Right atrium auricular region (tissue), 2 donors: ENCODE data around the gene APOF. TPM values are rescaled to one million over a fixed set of nuclear protein-coding genes. Genes with fewer than 3 reads are reported as not detected.
"Not testable (repeated sequence)": the region's sequence is repeated elsewhere in the genome, so short reads cannot be mapped to it uniquely, and the experiment has no call there.

Experiments
- DNase-seq: peaks from one replicate; pipeline ENCODE4 v3.0.0-alpha.2; 2019; ENCODE audit warnings: low spot score
- H3K27ac ChIP-seq, 2 donors: fragments of 200-600 bp; sonication (generic); 1 replicate in 1 of 2; 2 replicates in 1 of 2; pipeline ENCODE4 v1.5.1; 2016 to 2019
- H3K27me3 ChIP-seq, 2 donors: fragments of 200-600 bp; sonication (generic); one replicate each; pipeline versions ENCODE4 v1.5.1 to v1.6.0; 2017 to 2019
- H3K36me3 ChIP-seq: fragments of 200-600 bp; sonication (generic); one replicate; pipeline ENCODE4 v1.5.1; 2016
- H3K4me1 ChIP-seq, 2 donors: fragments of 200-600 bp; sonication (generic); one replicate each; pipeline versions ENCODE4 v1.5.1 to v1.6.0; 2017 to 2019
- H3K4me3 ChIP-seq, 2 donors: fragments of 200-600 bp; sonication (generic); 1 replicate in 1 of 2; 2 replicates in 1 of 2; pipeline ENCODE4 v1.5.1; 2017 to 2019; ENCODE audit warnings: mild to moderate bottlenecking in 1 of 2, moderate library complexity in 1 of 2
- H3K9me3 ChIP-seq, 2 donors: fragments of 200-600 bp; sonication (generic); one replicate each; pipeline ENCODE4 v1.5.1; 2019
- total RNA-seq, 2 donors: library from RNA; depleted of rRNA; stranded (reverse); fragments of >200 nt; gene quantifications; one replicate each; pipeline ENCODE4 v1.1.0, GENCODE V29; 2016
- TF ChIP-seq, protein P1 (sequence below), 2 donors: fragments of 200-600 bp; sonication (generic); IDR thresholded peaks; one replicate each; pipeline ENCODE4 v1.5.1; 2019; ENCODE audit warnings: antibody characterized with exemption in 2 of 2

The APOF gene
- total RNA-seq, 2 donors from 2014 or later: not detected

DNA sequence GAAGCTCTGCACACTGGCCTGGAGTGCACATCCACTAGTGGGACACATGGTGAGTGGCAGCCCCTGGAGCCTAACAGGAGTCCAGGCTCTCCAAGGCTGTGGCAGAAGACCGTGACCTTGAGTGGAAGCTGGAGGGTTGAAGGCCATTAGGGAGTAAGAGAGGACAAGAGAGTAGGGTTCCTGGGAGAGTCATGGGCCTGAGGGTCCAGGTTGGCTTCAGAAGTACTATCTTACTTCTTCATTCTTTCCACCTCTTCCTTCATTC, 23.6 kb downstream of the APOF start:
- DNase-seq: no peak
- H3K4me1 ChIP-seq: peaks cover 0 to 6% of the 10 kb centered on the region in 2 donors
- H3K27ac ChIP-seq: no peak overlapping the region
- peaks cover 13% of the 10 kb centered on the region for H3K36me3 ChIP-seq
- H3K27me3 ChIP-seq: no peaks in the 10 kb centered on the region
- H3K9me3 ChIP-seq: no peaks in the 10 kb centered on the region
- TF ChIP-seq, protein P1, sequence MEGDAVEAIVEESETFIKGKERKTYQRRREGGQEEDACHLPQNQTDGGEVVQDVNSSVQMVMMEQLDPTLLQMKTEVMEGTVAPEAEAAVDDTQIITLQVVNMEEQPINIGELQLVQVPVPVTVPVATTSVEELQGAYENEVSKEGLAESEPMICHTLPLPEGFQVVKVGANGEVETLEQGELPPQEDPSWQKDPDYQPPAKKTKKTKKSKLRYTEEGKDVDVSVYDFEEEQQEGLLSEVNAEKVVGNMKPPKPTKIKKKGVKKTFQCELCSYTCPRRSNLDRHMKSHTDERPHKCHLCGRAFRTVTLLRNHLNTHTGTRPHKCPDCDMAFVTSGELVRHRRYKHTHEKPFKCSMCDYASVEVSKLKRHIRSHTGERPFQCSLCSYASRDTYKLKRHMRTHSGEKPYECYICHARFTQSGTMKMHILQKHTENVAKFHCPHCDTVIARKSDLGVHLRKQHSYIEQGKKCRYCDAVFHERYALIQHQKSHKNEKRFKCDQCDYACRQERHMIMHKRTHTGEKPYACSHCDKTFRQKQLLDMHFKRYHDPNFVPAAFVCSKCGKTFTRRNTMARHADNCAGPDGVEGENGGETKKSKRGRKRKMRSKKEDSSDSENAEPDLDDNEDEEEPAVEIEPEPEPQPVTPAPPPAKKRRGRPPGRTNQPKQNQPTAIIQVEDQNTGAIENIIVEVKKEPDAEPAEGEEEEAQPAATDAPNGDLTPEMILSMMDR (IDR thresholded peaks at IDR 0.05): no peak
- H3K4me3 ChIP-seq: no peak overlapping the region

DNA sequence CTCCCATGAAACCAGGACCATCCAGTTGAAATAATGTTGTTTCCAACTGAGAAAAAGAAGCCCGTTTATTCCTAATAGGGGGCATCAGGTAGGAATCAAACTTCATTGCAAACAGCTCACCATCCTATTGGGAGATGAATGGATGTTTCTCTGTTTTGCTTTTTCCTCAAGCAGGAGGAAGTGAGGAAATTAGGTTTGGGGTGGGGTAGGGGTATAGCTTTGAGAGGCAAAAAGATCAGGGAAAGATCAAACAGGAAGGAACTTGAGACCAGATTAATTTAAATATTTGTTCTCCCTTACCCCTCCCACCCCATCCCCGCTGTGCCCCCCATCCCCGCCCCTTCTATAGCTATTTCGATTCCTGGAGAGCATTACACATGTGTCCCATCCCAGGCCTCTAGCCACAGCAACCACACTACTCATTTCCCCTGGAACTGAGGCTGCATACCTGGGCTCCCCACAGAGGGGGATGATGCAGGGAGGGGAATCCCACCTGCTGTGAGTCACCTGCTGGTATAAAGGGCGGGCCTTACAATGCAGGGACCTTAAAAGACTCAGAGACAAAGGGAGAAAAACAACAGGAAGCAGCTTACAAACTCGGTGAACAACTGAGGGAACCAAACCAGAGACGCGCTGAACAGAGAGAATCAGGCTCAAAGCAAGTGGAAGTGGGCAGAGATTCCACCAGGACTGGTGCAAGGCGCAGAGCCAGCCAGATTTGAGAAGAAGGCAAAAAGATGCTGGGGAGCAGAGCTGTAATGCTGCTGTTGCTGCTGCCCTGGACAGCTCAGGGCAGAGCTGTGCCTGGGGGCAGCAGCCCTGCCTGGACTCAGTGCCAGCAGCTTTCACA, 24.1 kb downstream of the APOF start, which contains the start of gene IL23A:
TSS of gene IL23A (plus strand) at position 577 of the 850 bp plus-strand sequence. CDS start at position 738, 161 bp downstream.
- Histone ChIP-seq H3K9me3 (no peaks in the 10 kb centered on the region), H3K27ac (no peak within 1 kb of the TSS), H3K27me3 (no peaks in the 10 kb centered on the region), H3K4me1 (peaks cover 0 to 6% of the 10 kb centered on the region in 2 donors), H3K36me3 (peaks cover 8% of the 10 kb centered on the region), H3K4me3 (no peak within 1 kb of the TSS)
- no peak for DNase-seq
- TF ChIP-seq, protein P1 (IDR thresholded peaks at IDR 0.05): no peak

DNA sequence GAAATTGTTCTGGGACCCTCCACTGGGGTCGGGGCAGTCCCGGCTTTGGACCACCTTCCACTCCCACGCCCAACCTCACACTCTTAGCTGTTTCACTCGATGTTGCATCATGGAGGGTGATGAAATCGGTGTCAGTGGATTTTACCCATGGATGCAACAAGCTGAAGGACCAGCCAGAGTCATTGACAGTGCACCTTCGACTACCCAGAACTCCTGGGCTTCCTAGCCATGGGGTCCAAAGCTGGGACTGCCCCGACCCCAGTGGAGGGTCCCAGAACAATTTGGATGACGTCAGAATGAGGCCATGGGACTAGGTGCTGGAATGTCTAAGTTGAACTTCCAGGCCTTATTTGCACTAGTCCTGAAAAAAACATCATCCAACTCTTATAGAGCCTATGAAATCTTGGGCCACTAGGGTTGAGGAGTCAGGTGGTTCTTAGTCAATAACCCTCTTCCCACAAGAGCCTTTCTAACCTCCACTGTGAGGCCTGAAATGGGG, 24.9 kb downstream of the APOF start:
- peaks cover under 1% of the 10 kb centered on the region for H3K36me3 ChIP-seq
- H3K4me1 ChIP-seq: peaks cover 0 to 11% of the 10 kb centered on the region in 2 donors
- TF ChIP-seq, protein P1 (IDR thresholded peaks at IDR 0.05): no peak
- no peak overlapping the region for H3K27ac ChIP-seq
- H3K27me3 ChIP-seq: no peaks in the 10 kb centered on the region
- H3K9me3 ChIP-seq: no peaks in the 10 kb centered on the region
- no peak overlapping the region for H3K4me3 ChIP-seq
- no peak for DNase-seq

DNA sequence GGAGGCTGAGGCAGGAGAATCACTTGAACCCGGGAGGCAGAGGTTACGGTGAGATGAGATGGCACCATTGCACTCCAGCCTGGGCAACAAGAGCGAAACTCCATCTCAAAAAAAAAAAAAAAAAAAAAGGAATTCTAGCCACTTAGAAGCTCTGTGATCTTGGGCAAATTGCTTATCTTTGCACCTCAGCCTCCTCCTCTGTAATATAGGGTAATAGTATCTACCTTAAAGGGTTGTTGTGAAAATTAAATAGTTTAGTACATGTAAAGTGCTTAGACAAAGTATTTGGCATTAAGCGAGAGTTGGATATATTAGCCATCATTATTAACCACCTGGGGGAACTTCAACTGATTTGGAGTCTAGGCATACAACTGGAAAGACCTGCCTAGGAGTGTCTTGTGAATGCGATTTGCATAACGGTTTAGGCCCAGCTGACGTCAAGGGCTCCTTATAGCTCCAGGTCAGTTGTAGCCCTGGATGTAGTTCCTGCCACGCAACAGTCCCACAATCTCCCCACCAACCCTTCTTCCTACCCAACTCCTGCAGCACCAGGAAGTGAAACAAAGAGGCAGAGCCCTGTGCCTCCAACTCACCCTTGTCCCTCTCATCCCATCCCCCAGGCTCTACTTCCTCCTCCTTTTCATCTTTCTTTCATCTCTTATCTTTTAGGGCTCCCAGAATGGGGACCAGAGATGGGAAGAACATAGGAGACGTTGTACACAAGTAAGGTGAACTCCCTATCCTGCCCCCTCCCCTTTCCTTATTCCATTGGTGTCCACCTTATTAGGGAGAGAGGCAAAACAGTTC, 26.1 kb downstream of the APOF start:
- TF ChIP-seq, protein P1 (IDR thresholded peaks at IDR 0.05): no peak
- no peak for DNase-seq
- H3K4me1 ChIP-seq: peaks cover 0 to 14% of the 10 kb centered on the region in 2 donors
- H3K27ac ChIP-seq: no peak overlapping the region
- H3K9me3 ChIP-seq: no peaks in the 10 kb centered on the region
- no peak overlapping the region for H3K4me3 ChIP-seq
- H3K36me3 ChIP-seq: no peaks in the 10 kb centered on the region
- no peaks in the 10 kb centered on the region for H3K27me3 ChIP-seq

DNA sequence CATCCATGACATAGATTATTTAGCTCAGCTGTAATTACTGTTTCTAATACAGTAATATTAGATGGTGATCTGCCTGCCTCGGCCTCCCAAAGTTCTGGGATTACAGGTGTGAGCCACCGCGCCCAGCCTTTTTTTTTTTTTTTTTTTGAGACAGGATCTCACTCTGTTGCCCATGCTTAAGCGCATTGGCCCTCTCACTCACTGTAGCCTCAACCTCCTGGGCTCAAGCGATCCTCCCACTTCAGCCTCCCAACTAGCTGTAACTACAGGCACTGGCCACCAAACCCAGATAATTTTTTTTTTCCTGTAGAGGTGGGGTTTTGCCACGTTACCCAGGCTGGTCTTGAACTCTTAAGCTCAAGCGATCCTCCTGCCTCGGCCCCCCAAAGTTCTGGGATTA, 27.1 kb downstream of the APOF start:
- not testable (repeated sequence) for DNase-seq
- H3K4me1 ChIP-seq: peaks cover 0 to 14% of the 10 kb centered on the region in 2 donors

DNA sequence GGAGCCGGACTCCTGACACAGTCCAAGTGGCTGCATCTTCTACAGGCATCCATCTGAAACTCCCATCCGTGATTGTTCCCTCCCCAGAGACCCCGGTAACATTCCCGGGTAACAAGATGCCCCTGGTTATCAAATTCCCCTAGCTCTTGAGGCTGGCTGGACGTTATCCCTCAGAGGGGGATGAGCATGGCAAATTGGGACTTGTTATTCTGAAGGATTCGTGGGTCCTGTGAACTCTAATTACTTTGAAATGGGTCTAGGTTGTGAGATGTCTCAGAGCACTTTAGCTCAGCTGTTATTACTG, 28.2 kb downstream of the APOF start:
- no peaks in the 10 kb centered on the region for H3K27me3 ChIP-seq
- DNase-seq: no peak
- peak overlapping the region; percentile 55 to 61 for H3K4me3 ChIP-seq
- TF ChIP-seq, protein P1 (IDR thresholded peaks at IDR 0.05): no peak
- no peaks in the 10 kb centered on the region for H3K36me3 ChIP-seq
- peaks cover 0 to 14% of the 10 kb centered on the region in 2 donors for H3K4me1 ChIP-seq
- no peaks in the 10 kb centered on the region for H3K9me3 ChIP-seq
- peak overlapping the region; percentile 92 to 95 for H3K27ac ChIP-seq

More for the DNA sequence above, 27.1 kb downstream of the APOF start:
- not testable (repeated sequence) for H3K27ac ChIP-seq, H3K36me3 ChIP-seq, H3K27me3 ChIP-seq, H3K9me3 ChIP-seq, H3K4me3 ChIP-seq
